ENCODE results near the gene CBL.

- TF ChIP-seq POLR2A (IDR thresholded peaks at IDR 0.05) (no peak), CTCF (IDR thresholded peaks at IDR 0.05) (no peak)
Measured at GRCh38 chr11:119320240-119320775, 114.2 kb downstream of the CBL start.
